Measurements from ENCODE around the gene PLA2G4F. TPM values are rescaled to one million over a fixed set of nuclear protein-coding genes. Genes with fewer than 3 reads are reported as not detected.

PLA2G4F gene
- total and polyA plus RNA-seq, 2 donors from 2014 or later, result 35.9 to 51.2 TPM

DNA sequence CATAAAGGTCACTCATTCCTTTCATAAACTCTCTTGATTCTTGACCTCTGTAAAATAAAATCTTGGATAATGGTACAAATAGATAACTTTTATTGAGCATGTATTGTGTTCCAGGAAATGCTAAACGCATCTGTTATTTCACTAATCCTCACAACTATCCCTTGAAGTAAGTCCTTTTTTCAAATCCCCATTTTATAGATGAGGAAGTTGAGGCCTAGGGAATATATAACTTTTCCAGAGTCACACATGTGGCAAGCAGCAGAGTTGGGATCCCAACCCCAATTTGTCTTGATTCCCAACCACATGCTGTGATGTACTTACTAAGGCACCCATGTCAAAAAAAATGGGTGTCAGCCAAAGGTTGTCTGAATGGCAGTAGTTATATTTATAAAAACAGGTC lies 45.4 kb upstream of the PLA2G4F start:
- no peak for TF ChIP-seq CTCF (IDR thresholded peaks at IDR 0.05; ENCODE audit: borderline replicate concordance, extremely low read depth, insufficient read depth)
- H3K27ac ChIP-seq (ENCODE audit: low read depth in 2 of 2, low read length in 2 of 2), result no peak overlapping the region
- H3K4me1 ChIP-seq (ENCODE audit: control insufficient read depth in 2 of 3, insufficient read depth in 2 of 3, low read depth in 1 of 3, low read length in 3 of 3), result peaks cover 0 to 5% (median 5%) of the 10 kb centered on the region in 3 donors
- no peaks in the 10 kb centered on the region for H3K36me3 ChIP-seq (ENCODE audit: control insufficient read depth in 2 of 3, insufficient read depth in 3 of 3, low read length in 3 of 3)
- H3K9ac ChIP-seq (ENCODE audit: low read length in 3 of 3), result no peak overlapping the region
- H3K9me3 ChIP-seq (ENCODE audit: control insufficient read depth in 2 of 3, insufficient read depth in 1 of 3, low read length in 3 of 3), result no peaks in the 10 kb centered on the region
- intact Hi-C loops (cut with DNase I), result no loop called here
- FAIRE-seq (no peak), DNase-seq (no peak)
- H3K4me3 ChIP-seq (ENCODE audit: low read length in 3 of 3), result no peak overlapping the region
- H3K27me3 ChIP-seq (ENCODE audit: control insufficient read depth, insufficient read depth, low read length), result no peaks in the 10 kb centered on the region

GRCh38 chr15:42199126-42199525 lies 42.7 kb upstream of the PLA2G4F start:
- intact Hi-C loops (cut with DNase I), result no loop called here
- DNase-seq (no peak), FAIRE-seq (no peak)
- no peaks in the 10 kb centered on the region for H3K36me3 ChIP-seq (ENCODE audit: control insufficient read depth in 2 of 3, insufficient read depth in 3 of 3, low read length in 3 of 3)
- TF ChIP-seq CTCF (IDR thresholded peaks at IDR 0.05; ENCODE audit: borderline replicate concordance, extremely low read depth, insufficient read depth), result no peak
- no peaks in the 10 kb centered on the region for H3K27me3 ChIP-seq (ENCODE audit: control insufficient read depth, insufficient read depth, low read length)
- no peaks in the 10 kb centered on the region for H3K4me1 ChIP-seq (ENCODE audit: control insufficient read depth in 2 of 3, insufficient read depth in 2 of 3, low read depth in 1 of 3, low read length in 3 of 3)
- H3K27ac ChIP-seq (ENCODE audit: low read depth in 2 of 2, low read length in 2 of 2), result no peak overlapping the region
- H3K9ac ChIP-seq (ENCODE audit: low read length in 3 of 3), result no peak overlapping the region
- H3K4me3 ChIP-seq (ENCODE audit: low read length in 3 of 3), result no peak overlapping the region
- H3K9me3 ChIP-seq (ENCODE audit: control insufficient read depth in 2 of 3, insufficient read depth in 1 of 3, low read length in 3 of 3), result no peaks in the 10 kb centered on the region

DNA sequence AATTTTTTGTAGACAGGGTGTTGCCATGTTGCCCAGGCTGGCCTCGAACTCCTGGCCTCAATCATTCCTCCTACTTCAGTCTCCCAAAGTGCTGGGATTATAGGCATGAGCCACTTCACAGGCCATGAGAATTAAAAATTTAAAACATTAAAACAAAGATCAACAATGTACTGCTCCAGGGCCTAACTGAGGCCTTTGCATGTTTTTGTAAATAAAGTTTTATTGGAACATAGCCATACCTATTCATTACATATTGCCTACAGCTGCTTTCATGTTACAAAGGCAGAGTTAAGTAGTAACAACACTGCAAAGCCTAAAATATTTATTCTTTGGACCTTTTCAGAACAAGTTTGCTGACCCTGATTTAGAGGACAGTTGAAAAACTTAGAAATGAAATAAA lies 42.1 kb upstream of the PLA2G4F start:
- no peak for DNase-seq
- Histone ChIP-seq H3K9me3 (ENCODE audit: control insufficient read depth in 2 of 3, insufficient read depth in 1 of 3, low read length in 3 of 3) (no peaks in the 10 kb centered on the region), H3K27ac (ENCODE audit: low read depth in 2 of 2, low read length in 2 of 2) (no peak overlapping the region), H3K9ac (ENCODE audit: low read length in 3 of 3) (no peak overlapping the region), H3K4me1 (ENCODE audit: control insufficient read depth in 2 of 3, insufficient read depth in 2 of 3, low read depth in 1 of 3, low read length in 3 of 3) (no peaks in the 10 kb centered on the region), H3K36me3 (ENCODE audit: control insufficient read depth in 2 of 3, insufficient read depth in 3 of 3, low read length in 3 of 3) (no peaks in the 10 kb centered on the region), H3K27me3 (ENCODE audit: control insufficient read depth, insufficient read depth, low read length) (no peaks in the 10 kb centered on the region), H3K4me3 (ENCODE audit: low read length in 3 of 3) (no peak overlapping the region)
- FAIRE-seq, result no peak
- intact Hi-C loops (cut with DNase I), result no loop called here
- no peak for TF ChIP-seq CTCF (IDR thresholded peaks at IDR 0.05; ENCODE audit: borderline replicate concordance, extremely low read depth, insufficient read depth)

DNA sequence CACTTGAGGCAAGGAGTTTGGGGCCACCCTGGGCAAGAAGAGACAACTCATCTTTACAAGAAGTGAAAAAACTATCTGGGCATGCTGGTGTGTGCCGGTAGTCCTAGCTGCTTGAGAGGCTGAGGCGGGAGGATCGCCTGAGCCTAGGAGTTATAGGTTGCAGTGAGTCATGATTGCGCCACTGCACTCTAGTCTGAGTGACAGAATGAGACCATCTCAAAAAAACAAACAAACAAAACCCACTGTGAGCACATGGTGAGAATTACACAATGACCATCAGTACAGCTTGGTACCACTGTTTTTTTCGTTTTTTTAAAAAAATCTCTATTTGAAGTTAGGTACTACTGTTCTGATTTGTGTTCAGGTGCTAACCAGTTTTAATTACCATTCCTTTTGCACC lies 38.1 kb upstream of the PLA2G4F start:
- Histone ChIP-seq H3K27me3 (ENCODE audit: control insufficient read depth, insufficient read depth, low read length) (no peaks in the 10 kb centered on the region), H3K9ac (ENCODE audit: low read length in 3 of 3) (no peak overlapping the region), H3K9me3 (ENCODE audit: control insufficient read depth in 2 of 3, insufficient read depth in 1 of 3, low read length in 3 of 3) (no peaks in the 10 kb centered on the region), H3K36me3 (ENCODE audit: control insufficient read depth in 2 of 3, insufficient read depth in 3 of 3, low read length in 3 of 3) (peaks cover 0 to 9% (median 3%) of the 10 kb centered on the region in 3 donors), H3K4me3 (ENCODE audit: low read length in 3 of 3) (no peak overlapping the region), H3K4me1 (ENCODE audit: control insufficient read depth in 2 of 3, insufficient read depth in 2 of 3, low read depth in 1 of 3, low read length in 3 of 3) (peaks cover 0 to 2% (median 0%) of the 10 kb centered on the region in 3 donors), H3K27ac (ENCODE audit: low read depth in 2 of 2, low read length in 2 of 2) (no peak overlapping the region)
- DNase-seq (no peak), FAIRE-seq (no peak)
- intact Hi-C loops (cut with DNase I), result no loop called here
- no peak for TF ChIP-seq CTCF (IDR thresholded peaks at IDR 0.05; ENCODE audit: borderline replicate concordance, extremely low read depth, insufficient read depth)
